T-helper 9 cell (primary cell): ENCODE measurements around the gene ZNF197.
"Not testable (repeated sequence)": the region's sequence is repeated elsewhere in the genome, so short reads cannot be mapped to it uniquely, and the experiment has no call there.

ENCODE experiments used
- DNase-seq: peaks from one replicate; pipeline ENCODE4 v3.0.0-alpha.2; 2020

ZNF197 gene

GRCh38 chr3:44665173-44665572 lies 40.3 kb downstream of the ZNF197 start:
- no peak for DNase-seq

GRCh38 chr3:44666346-44666745 lies 41.5 kb downstream of the ZNF197 start:
- DNase-seq: no peak

DNA sequence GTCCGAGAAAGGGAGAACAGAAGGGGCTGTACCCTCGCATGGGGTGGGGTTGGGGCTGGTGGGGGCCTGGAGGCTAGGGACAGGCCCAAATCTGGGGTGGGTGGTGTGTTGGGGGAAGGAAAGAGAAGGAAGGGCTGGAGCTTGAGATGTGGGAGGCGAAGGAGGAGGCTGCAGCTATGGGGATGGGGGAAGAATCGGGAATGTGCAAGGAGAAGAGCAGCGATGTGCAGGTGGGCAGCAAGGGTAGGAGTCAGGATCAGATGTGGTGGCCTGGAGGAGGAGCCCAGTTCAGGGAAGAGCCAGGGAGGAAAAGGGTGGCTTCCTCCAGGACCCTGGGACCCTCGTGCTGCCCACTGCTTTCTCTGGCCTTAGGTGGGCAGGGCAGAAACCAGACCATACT lies 44.9 kb downstream of the ZNF197 start:
- DNase-seq: no peak

- DNase-seq: not testable (repeated sequence)
Measured at GRCh38 chr3:44673466-44673865, 48.6 kb downstream of the ZNF197 start.

DNA sequence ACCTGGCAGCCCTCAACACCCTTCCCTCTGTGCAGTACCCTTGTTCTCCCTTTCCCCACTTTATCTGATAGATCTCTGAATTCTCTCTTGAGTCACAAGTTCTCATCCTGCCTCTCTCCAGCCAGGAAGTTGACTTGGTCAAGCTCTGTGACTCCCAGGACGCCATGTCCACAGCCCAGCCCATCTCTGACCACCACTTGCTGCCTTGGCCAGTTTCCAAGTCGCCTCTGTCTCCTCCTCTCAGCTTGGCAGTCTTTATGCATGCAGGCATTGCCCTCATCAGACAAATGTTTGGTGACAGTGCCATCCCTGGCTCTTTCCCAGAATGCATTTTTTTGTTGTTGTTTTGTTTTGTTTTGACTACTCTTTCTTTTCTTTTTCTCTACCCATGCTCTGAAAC lies 49.4 kb downstream of the ZNF197 start:
- no peak for DNase-seq

- no peak for DNase-seq
Measured at GRCh38 chr3:44678480-44679116, 53.8 kb downstream of the ZNF197 start.

GRCh38 chr3:44680921-44681455 lies 56.2 kb downstream of the ZNF197 start:
- no peak for DNase-seq

DNA sequence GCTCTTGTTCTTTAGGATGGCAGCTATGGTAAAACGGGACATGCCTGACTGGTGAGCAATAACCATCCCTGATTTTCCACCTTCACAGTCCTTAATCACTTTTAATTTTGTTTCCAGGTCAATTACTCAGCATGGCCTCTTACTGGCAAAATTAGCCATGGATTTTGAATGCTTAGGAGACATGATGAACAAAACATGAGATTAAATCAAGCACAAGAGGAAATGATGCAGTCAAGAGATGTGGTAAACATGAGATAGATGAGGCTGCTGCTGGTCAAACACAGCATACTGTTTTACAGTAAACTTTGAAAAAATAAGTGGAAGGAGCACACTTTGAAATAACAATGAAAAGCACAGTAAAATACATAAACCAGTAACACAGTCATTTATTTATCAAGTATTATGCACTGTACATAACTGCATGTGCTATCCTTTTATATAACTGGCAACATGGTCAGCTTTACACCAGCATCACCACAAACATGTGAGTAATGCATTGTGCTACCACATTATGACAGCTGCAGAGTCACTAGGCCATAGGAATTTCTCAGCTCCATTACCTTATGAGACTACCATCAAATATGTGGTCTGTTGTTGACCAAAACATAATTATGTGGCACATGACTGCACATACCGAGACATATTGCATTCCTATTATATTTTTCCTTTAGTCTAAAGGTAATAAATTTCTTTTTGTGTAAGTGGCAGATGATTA lies 57.5 kb downstream of the ZNF197 start:
- DNase-seq: no peak

GRCh38 chr3:44685128-44685800 lies 60.4 kb downstream of the ZNF197 start:
- DNase-seq: no peak

- no peak for DNase-seq
Measured at GRCh38 chr3:44687898-44688297, 63.1 kb downstream of the ZNF197 start.
